ACC112 (cell line): Measurements from ENCODE around the gene TBX15.

Experiments
- H2AFZ ChIP-seq: fragments of 200-600 bp; sonication (generic); one replicate; pipeline ENCODE4 v1.6.0; 2017; ENCODE audit warnings: antibody characterized with exemption, low read length; ENCODE audit not compliant: unreplicated experiment
- H3K27ac ChIP-seq: fragments of 200-600 bp; sonication (generic); 2 replicates; pipeline ENCODE4 v1.5.1; 2014; ENCODE audit warnings: low read depth, mild to moderate bottlenecking, antibody characterized with exemption, low read length, moderate library complexity
- H3K27me3 ChIP-seq: fragments of 200-600 bp; sonication (generic); 2 replicates; pipeline ENCODE4 v1.6.1; 2014; ENCODE audit warnings: mild to moderate bottlenecking, antibody characterized with exemption, low read length, moderate library complexity, mixed read lengths; ENCODE audit not compliant: insufficient read depth
- H3K36me3 ChIP-seq: fragments of 200-600 bp; sonication (generic); 2 replicates; pipeline ENCODE4 v1.6.1; 2016; ENCODE audit warnings: mild to moderate bottlenecking, antibody characterized with exemption, low read length, moderate library complexity, mixed read lengths; ENCODE audit not compliant: insufficient read depth
- H3K4me1 ChIP-seq: fragments of 200-600 bp; sonication (generic); one replicate; pipeline ENCODE4 v1.6.1; 2016; ENCODE audit warnings: low read length, mixed read lengths; ENCODE audit not compliant: insufficient read depth, unreplicated experiment, control insufficient read depth
- H3K4me3 ChIP-seq: fragments of 200-600 bp; sonication (generic); 2 replicates; pipeline ENCODE4 v1.5.1; 2014; ENCODE audit warnings: mild to moderate bottlenecking, low read depth, low read length
- H3K79me2 ChIP-seq: fragments of 200-600 bp; sonication (generic); one replicate; pipeline ENCODE4 v1.6.0; 2016; ENCODE audit warnings: low read length; ENCODE audit not compliant: control insufficient read depth, unreplicated experiment, insufficient read depth

The TBX15 gene

GRCh38 chr1:119001181-119002027 is 13.3 kb upstream of the TBX15 start:
- Histone ChIP-seq H3K4me1 (peaks cover 18% of the 10 kb centered on the region), H3K79me2 (no peaks in the 10 kb centered on the region), H3K27me3 (no peaks in the 10 kb centered on the region), H2AFZ (peak overlapping the region; percentile 87), H3K4me3 (peak overlapping the region; percentile 69), H3K27ac (peak overlapping the region; percentile 44; the same call in 1 of the 2 replicates), H3K36me3 (no peaks in the 10 kb centered on the region)

DNA sequence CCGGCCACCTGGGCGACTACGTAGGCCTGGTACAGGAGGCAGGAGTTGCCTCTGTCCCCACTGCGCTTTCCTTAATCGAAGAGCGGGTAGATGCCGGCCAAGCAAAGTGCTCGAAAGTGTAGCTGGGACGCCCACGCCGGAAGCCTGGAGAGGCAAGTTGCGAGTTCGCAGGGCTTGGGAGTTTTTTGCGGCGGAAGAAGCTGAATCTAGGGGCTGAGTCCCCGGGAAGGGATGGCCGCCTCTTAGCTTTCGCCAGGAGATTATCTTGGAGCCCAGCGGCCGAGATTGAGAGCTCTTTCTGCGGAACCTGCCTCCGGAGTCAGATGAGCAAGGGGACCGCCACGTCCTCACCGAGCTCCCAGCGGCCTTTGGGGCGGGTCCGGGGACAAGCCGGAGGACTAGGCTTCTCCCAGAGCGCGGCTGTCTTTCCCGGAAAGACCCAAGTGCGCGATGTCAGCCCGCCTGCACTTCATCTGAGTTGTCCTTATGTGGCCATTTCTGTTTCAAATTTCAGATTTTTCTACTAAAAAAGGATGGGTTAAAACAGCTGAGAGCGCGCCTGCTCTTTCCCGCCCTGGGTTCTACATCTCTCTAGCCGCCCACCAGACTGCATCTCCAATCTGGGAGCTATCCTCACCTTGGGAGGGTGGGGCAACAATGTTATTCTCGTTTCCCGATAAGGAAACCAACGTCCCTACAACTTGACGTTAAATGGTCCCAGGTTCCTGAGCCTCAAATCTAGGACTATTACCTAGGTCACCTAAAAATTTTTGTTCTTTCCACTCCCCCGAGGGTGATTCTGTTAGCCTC is 12.4 kb upstream of the TBX15 start:
- H3K36me3 ChIP-seq: no peaks in the 10 kb centered on the region
- H3K79me2 ChIP-seq: no peaks in the 10 kb centered on the region
- peaks cover 18% of the 10 kb centered on the region for H3K4me1 ChIP-seq
- peak overlapping the region; percentile 69 for H3K4me3 ChIP-seq
- no peak overlapping the region for H3K27ac ChIP-seq
- peak overlapping the region; percentile 87 for H2AFZ ChIP-seq
- no peaks in the 10 kb centered on the region for H3K27me3 ChIP-seq

DNA sequence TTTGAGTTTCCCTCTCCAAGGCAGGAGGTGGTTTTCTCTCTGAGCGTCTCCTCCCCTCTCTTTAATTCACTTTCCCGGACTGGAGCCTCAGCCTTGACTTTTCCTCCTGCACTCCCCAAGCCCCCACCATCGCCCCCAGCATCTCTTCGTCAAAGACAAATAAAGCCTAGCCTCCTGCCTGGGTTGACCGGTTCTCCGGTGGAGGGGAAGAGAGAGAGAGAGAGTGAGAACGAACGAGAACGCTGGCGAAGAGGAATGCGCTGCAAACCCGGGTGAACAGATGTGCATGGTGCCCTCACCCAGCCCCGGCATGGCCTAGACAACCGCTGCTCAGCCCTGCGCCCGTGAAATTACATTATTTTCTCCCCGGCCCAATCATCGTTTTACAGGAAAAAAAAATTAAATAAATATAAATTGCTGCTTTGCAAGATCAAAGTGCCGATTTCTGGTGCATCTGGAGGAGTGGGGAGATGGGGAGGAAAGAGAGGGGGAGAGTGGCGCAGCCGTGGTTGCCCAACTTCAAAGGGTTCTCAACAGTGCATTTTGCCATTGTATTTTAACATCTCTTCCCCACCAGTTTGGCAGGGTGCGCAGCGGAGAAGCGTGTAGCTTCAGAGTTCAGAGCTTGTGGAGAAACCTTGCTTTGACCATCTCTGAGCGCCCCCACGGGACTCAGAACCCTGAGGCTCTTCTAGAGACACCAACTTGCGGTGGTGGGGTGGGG is 11.4 kb upstream of the TBX15 start:
- no peaks in the 10 kb centered on the region for H3K27me3 ChIP-seq

DNA sequence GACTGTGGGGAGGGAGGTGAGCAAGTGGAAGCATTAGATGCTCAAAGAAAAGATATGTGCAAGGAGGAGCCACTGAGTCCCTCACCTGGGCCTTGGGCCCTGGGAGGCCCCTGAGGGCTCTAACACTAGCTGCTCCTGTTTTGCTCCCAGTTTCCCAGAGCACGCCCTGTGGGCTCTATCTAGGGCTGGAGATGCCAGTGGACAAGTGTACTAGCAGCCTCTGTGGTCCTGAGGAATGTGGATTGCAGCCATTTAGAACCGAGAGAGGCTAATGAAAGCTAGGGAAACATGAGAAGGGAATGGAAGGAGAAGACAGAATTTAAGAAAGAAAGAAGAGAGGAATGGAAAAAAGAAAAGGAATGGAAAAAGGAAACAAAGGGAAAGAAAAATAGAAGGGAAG is 10.0 kb upstream of the TBX15 start:
- Histone ChIP-seq H2AFZ (no peak overlapping the region), H3K27ac (no peak overlapping the region), H3K4me3 (no peak overlapping the region), H3K4me1 (peaks cover 18% of the 10 kb centered on the region), H3K36me3 (no peaks in the 10 kb centered on the region), H3K27me3 (no peaks in the 10 kb centered on the region), H3K79me2 (no peaks in the 10 kb centered on the region)

More for the DNA sequence above, 11.4 kb upstream of the TBX15 start:
- Histone ChIP-seq H3K27ac (no peak overlapping the region), H3K79me2 (no peaks in the 10 kb centered on the region), H3K36me3 (no peaks in the 10 kb centered on the region), H3K4me1 (peaks cover 18% of the 10 kb centered on the region), H3K4me3 (no peak overlapping the region), H2AFZ (no peak overlapping the region)

GRCh38 chr1:118997225-118997624 is 9.1 kb upstream of the TBX15 start:
- no peaks in the 10 kb centered on the region for H3K79me2 ChIP-seq
- H3K4me1 ChIP-seq: peaks cover 11% of the 10 kb centered on the region
- H3K27me3 ChIP-seq: no peaks in the 10 kb centered on the region
- H2AFZ ChIP-seq: no peak overlapping the region
- no peak overlapping the region for H3K4me3 ChIP-seq
- H3K36me3 ChIP-seq: no peaks in the 10 kb centered on the region
- no peak overlapping the region for H3K27ac ChIP-seq

DNA sequence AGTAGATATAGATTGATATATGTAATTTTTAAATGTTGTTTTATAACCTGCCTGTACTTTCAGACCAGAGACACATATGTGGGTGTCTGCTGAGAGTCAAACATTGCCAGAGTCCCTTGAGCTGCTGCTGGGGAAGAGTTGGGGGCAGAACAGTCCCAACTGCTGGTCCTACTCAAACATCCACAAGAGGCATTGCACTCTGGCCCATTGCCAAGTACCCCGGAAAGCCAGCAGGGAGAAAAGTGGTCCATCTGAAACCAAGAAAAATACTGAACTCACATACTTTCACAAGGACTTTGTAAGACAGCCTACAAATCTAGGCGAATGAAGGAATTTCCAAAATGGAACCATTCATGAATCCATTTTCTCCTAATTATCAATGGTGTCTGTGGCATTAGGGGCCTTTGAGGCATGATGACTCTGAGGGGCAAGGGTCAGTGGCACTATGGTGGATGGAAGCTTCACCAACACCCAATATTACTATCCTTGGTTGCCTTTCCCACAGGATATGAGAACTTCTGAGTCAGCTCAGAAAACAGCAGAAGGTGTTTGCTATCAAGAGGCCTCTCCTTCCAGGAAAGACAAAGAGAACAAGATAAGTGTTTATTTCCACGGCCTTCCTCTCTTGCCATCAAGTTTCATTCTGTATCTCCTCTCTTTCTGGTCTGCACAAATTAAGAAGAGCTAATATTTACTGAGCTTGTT is 7.3 kb upstream of the TBX15 start:
- H3K27ac ChIP-seq: no peak overlapping the region
- no peak overlapping the region for H3K4me3 ChIP-seq
- no peaks in the 10 kb centered on the region for H3K4me1 ChIP-seq
- no peak overlapping the region for H2AFZ ChIP-seq
- no peaks in the 10 kb centered on the region for H3K36me3 ChIP-seq
- H3K27me3 ChIP-seq: no peaks in the 10 kb centered on the region
- no peaks in the 10 kb centered on the region for H3K79me2 ChIP-seq

DNA sequence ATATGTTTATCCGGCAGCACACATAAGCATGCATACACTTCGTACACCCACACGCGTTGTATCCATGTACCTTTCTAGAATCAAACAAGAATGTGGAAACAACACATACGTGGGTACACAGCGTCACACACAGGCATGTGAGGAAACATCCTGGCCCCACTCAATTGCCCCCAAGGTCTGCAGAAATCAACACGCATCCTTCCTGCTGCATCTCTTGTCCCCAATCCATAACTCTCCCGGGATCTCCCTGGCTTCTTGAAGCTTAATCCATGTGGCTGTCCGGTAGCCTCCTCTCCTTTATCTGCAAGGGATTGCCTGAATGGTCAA is 5.5 kb upstream of the TBX15 start:
- Histone ChIP-seq H3K4me3 (no peak overlapping the region), H3K27ac (no peak overlapping the region), H2AFZ (no peak overlapping the region), H3K79me2 (no peaks in the 10 kb centered on the region), H3K27me3 (no peaks in the 10 kb centered on the region), H3K36me3 (no peaks in the 10 kb centered on the region), H3K4me1 (no peaks in the 10 kb centered on the region)

DNA sequence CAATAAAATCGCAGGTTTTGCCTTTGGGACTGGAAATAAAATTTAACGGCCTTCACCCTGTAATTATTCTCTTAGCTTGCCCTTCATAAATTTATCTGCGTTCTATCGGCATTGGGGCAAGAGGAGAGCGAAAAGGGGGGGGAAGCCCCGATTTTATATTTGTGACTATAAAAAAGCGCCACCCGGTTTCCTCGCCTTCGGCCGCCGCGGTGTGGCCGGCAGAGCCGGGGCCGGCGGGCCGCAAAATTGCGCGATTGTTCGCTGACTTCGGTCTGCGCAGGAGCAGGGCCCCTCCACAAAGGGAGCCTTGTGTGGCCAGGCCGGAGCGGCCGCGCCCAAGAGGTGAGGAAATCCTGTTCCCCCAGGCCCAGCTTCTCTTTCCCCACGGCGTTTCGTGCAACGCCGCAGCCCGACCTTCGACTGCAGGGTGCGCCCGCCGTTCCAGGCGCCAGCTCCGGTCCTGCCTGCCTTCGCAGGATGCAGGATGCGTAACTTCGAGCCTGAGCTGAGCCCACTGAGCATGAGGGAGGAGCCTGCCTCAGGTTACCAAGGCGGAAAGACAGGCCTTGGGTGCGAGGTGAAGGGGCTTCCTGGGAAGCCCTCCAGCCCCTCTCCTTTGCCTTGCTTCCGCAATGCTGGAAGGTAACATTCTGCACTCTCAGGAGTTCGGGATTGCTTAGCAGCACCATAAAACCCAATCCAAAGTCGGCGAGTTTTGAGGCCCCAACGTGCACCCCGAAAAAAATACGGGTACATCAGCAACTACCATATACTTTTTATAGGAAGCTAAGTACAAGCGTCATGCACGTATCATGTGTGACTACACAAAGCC is 4.9 kb upstream of the TBX15 start:
- Histone ChIP-seq H3K79me2 (no peaks in the 10 kb centered on the region), H3K36me3 (no peaks in the 10 kb centered on the region), H3K27ac (no peak overlapping the region), H2AFZ (no peak overlapping the region), H3K4me3 (no peak overlapping the region), H3K4me1 (no peaks in the 10 kb centered on the region), H3K27me3 (no peaks in the 10 kb centered on the region)

GRCh38 chr1:118992237-118992825 is 4.2 kb upstream of the TBX15 start:
- H3K79me2 ChIP-seq: peaks cover 2% of the 10 kb centered on the region
- no peaks in the 10 kb centered on the region for H3K4me1 ChIP-seq
- H3K36me3 ChIP-seq: no peaks in the 10 kb centered on the region
- H2AFZ ChIP-seq: no peak overlapping the region
- no peaks in the 10 kb centered on the region for H3K27me3 ChIP-seq
- no peak overlapping the region for H3K27ac ChIP-seq
- no peak overlapping the region for H3K4me3 ChIP-seq
